Fibroblast of upper back skin (primary cell): Measurements from ENCODE around the gene ACAD11.
"Not testable (repeated sequence)": the region's sequence is repeated elsewhere in the genome, so short reads cannot be mapped to it uniquely, and the experiment has no call there.

ENCODE experiments used
- DNase-seq: peaks from one replicate; pipeline ENCODE4 v3.0.0-alpha.2; 2013

Gene ACAD11

GRCh38 chr3:132597660-132598059, 61.9 kb downstream of the ACAD11 start:
- no peak for DNase-seq

GRCh38 chr3:132596816-132597433, 62.7 kb downstream of the ACAD11 start, which contains the start of gene ACKR4:
Gene ACKR4 (plus strand): TSS chr3:132597270. CDS start chr3:132600398, 3,128 bp downstream.
- DNase-seq = no peak

- DNase-seq = no peak
Observed at GRCh38 chr3:132596326-132596725, 63.3 kb downstream of the ACAD11 start.

GRCh38 chr3:132595014-132595413, 64.6 kb downstream of the ACAD11 start:
- DNase-seq = peak; percentile 65

- DNase-seq = no peak
Observed at GRCh38 chr3:132594498-132594897, 65.1 kb downstream of the ACAD11 start.

GRCh38 chr3:132593947-132594323, 65.7 kb downstream of the ACAD11 start:
- peak; percentile 86 for DNase-seq

GRCh38 chr3:132593241-132593946, 66.2 kb downstream of the ACAD11 start:
- DNase-seq = peak; percentile 43

GRCh38 chr3:132592216-132592615, 67.4 kb downstream of the ACAD11 start:
- DNase-seq = peak; percentile 38

- DNase-seq = no peak
Observed at GRCh38 chr3:132587401-132587800, 72.2 kb downstream of the ACAD11 start.

GRCh38 chr3:132573797-132574211, 85.8 kb downstream of the ACAD11 start:
- peak; percentile 55 for DNase-seq

GRCh38 chr3:132570016-132570415, 89.6 kb downstream of the ACAD11 start:
- no peak for DNase-seq

- peak; percentile 40 for DNase-seq
Observed at GRCh38 chr3:132569580-132569979, 90.0 kb downstream of the ACAD11 start.

- DNase-seq = no peak
Observed at GRCh38 chr3:132569153-132569552, 90.5 kb downstream of the ACAD11 start.

GRCh38 chr3:132568422-132568821, 91.2 kb downstream of the ACAD11 start:
- DNase-seq = no peak

- DNase-seq = no peak
Observed at GRCh38 chr3:132564070-132564465, 95.5 kb downstream of the ACAD11 start.

- DNase-seq = peak; percentile 38
Observed at GRCh38 chr3:132563420-132564069, 96.1 kb downstream of the ACAD11 start.

- no peak for DNase-seq
Observed at GRCh38 chr3:132561003-132561402, 98.6 kb downstream of the ACAD11 start.

- DNase-seq = no peak
Observed at GRCh38 chr3:132556508-132557159, 103.0 kb downstream of the ACAD11 start.

- not testable (repeated sequence) for DNase-seq
Observed at GRCh38 chr3:132556036-132556386, 103.6 kb downstream of the ACAD11 start.

GRCh38 chr3:132555306-132556035, 104.1 kb downstream of the ACAD11 start:
- DNase-seq = no peak

- DNase-seq = peak; percentile 34
Observed at GRCh38 chr3:132554437-132554836, 105.2 kb downstream of the ACAD11 start.

- no peak for DNase-seq
Observed at GRCh38 chr3:132553826-132554225, 105.8 kb downstream of the ACAD11 start.
